Fibroblast of lung (primary cell): ENCODE data around the gene PCDHGB4. TPM values are rescaled to one million over a fixed set of nuclear protein-coding genes. Genes with fewer than 3 reads are reported as not detected.
"Not testable (repeated sequence)": the region's sequence is repeated elsewhere in the genome, so short reads cannot be mapped to it uniquely, and the experiment has no call there.

Experiments
- DNase-seq, 2 donors: peaks; one replicate each; pipeline versions ENCODE4 v3.0.0 to v3.0.0-alpha.2; 2010; ENCODE audit warnings: low read depth in 2 of 2
- H2AFZ ChIP-seq: 2 replicates; pipeline ENCODE4 v1.5.1; 2012; ENCODE audit warnings: low read length, control low read depth, inconsistent platforms
- H3K27ac ChIP-seq: 2 replicates; pipeline ENCODE4 v1.5.1; 2011; ENCODE audit warnings: low read length, control low read depth; ENCODE audit not compliant: insufficient read depth
- H3K27me3 ChIP-seq: 2 replicates; pipeline ENCODE4 v1.5.1; 2011; ENCODE audit warnings: mild to moderate bottlenecking, low read length; ENCODE audit not compliant: control insufficient read depth, insufficient read depth
- H3K36me3 ChIP-seq: 2 replicates; pipeline ENCODE4 v1.5.1; 2011; ENCODE audit warnings: low read length; ENCODE audit not compliant: control insufficient read depth, insufficient read depth
- H3K4me1 ChIP-seq: 2 replicates; pipeline ENCODE4 v1.5.1; 2011; ENCODE audit warnings: low read length; ENCODE audit not compliant: control insufficient read depth, insufficient read depth; ENCODE audit errors: extremely low read depth
- H3K4me2 ChIP-seq: 2 replicates; pipeline ENCODE4 v1.5.1; 2011; ENCODE audit warnings: low read length, control low read depth; ENCODE audit not compliant: insufficient read depth; ENCODE audit errors: extremely low read depth
- H3K4me3 ChIP-seq, 4 experiments: fragments of 200-600 bp in 1 of 4; sonication (generic) in 1 of 4; replicated peaks in 1 of 4; 2 replicates each; pipeline ENCODE4 v1.5.1; 2011 to 2016; ENCODE audit warnings: low read length in 4 of 4, low read depth in 3 of 4, mild to moderate bottlenecking in 3 of 4, control low read depth in 2 of 4, inconsistent platforms in 1 of 4, mixed read lengths in 1 of 4; ENCODE audit not compliant: insufficient read depth in 1 of 4; ENCODE audit errors: control extremely low read depth in 1 of 4
- H3K79me2 ChIP-seq: 2 replicates; pipeline ENCODE4 v1.5.1; 2012; ENCODE audit warnings: mild to moderate bottlenecking, low read length, inconsistent platforms; ENCODE audit not compliant: control insufficient read depth, insufficient read depth
- H3K9ac ChIP-seq: 2 replicates; pipeline ENCODE4 v1.5.1; 2011; ENCODE audit warnings: mild to moderate bottlenecking, low read length, control low read depth; ENCODE audit not compliant: insufficient read depth
- H3K9me3 ChIP-seq: 2 replicates; pipeline ENCODE4 v1.5.1; 2012; ENCODE audit warnings: low read depth, low read length; ENCODE audit not compliant: control insufficient read depth, insufficient read depth
- H4K20me1 ChIP-seq: 2 replicates; pipeline ENCODE4 v1.5.1; 2011; ENCODE audit warnings: low read length; ENCODE audit not compliant: control insufficient read depth, insufficient read depth; ENCODE audit errors: extremely low read depth
- EZH2 ChIP-seq: IDR thresholded peaks from 2 replicates; pipeline ENCODE4 v1.5.1; 2012; ENCODE audit warnings: low read length, control low read depth, mild to moderate bottlenecking; ENCODE audit errors: missing control alignments
- polyA plus RNA-seq, 2 donors: library from polyadenylated mRNA; depleted of rRNA in 1 of 2; stranded (reverse) in 1 of 2; unstranded in 1 of 2; fragments of >200 nt; gene quantifications; 2 replicates each; pipeline ENCODE4 v1.2.1, GENCODE V29; 2011 to 2012; ENCODE audit warnings: missing spikeins in 1 of 2
- total RNA-seq: library from RNA; depleted of rRNA; stranded (reverse); fragments of >200 nt; gene quantifications from 2 replicates; pipeline ENCODE4 v1.2.1, GENCODE V29; 2014
- TF ChIP-seq, protein P1 (sequence below), 2 donors: IDR thresholded peaks in 1 of 2; conservative IDR thresholded peaks in 1 of 2; 1 replicate in 1 of 2; 2 replicates in 1 of 2; pipeline ENCODE4 v1.5.1; 2011 to 2012; ENCODE audit warnings: low read length in 2 of 2, control low read depth in 1 of 2, inconsistent platforms in 1 of 2, low read depth in 1 of 2, mild to moderate bottlenecking in 1 of 2

Gene PCDHGB4
- total and polyA plus RNA-seq, 2 donors (not counting 1 experiment from before 2014, with no cell fraction given) = 13.3 to 18.3 TPM

DNA sequence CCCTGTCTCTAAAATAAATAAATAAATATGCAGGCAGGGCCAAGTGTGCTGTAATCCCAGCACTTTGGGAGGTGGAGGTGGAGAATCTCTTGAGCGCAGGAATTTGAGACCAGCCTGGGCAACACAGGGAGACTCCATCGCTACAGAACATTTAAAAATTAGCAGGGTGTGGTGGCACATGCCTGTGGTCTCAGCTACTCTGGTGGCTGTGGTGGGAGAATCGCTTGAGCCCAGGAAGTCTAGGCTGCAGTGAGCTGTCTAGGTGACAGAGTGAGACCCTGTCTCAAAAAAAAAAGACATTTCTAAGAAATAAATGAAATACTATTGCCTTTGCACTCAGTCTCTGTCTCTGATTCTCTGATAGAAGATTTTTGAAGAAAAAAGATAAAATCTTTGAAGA lies 24.1 kb downstream of the PCDHGB4 start:
- no peak for TF ChIP-seq EZH2
- TF ChIP-seq, protein P1, sequence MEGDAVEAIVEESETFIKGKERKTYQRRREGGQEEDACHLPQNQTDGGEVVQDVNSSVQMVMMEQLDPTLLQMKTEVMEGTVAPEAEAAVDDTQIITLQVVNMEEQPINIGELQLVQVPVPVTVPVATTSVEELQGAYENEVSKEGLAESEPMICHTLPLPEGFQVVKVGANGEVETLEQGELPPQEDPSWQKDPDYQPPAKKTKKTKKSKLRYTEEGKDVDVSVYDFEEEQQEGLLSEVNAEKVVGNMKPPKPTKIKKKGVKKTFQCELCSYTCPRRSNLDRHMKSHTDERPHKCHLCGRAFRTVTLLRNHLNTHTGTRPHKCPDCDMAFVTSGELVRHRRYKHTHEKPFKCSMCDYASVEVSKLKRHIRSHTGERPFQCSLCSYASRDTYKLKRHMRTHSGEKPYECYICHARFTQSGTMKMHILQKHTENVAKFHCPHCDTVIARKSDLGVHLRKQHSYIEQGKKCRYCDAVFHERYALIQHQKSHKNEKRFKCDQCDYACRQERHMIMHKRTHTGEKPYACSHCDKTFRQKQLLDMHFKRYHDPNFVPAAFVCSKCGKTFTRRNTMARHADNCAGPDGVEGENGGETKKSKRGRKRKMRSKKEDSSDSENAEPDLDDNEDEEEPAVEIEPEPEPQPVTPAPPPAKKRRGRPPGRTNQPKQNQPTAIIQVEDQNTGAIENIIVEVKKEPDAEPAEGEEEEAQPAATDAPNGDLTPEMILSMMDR (conservative IDR thresholded peaks at IDR 0.05 in 1 of 2, IDR thresholded peaks at IDR 0.05 in 1 of 2; ENCODE audit: low read depth in 1 of 2, low read length in 2 of 2) = no peak
- Histone ChIP-seq H3K4me2 (peak overlapping the region; percentile 13), H3K27me3 (peaks cover 3% of the 10 kb centered on the region), H3K36me3 (no peaks in the 10 kb centered on the region), H3K79me2 (no peaks in the 10 kb centered on the region), H3K4me3 (no peak overlapping the region), H3K27ac (no peak overlapping the region), H4K20me1 (no peaks in the 10 kb centered on the region), H3K4me1 (no peaks in the 10 kb centered on the region), H3K9me3 (peaks cover 6% of the 10 kb centered on the region), H2AFZ (no peak overlapping the region), H3K9ac (no peak overlapping the region)
- no peak for DNase-seq

DNA sequence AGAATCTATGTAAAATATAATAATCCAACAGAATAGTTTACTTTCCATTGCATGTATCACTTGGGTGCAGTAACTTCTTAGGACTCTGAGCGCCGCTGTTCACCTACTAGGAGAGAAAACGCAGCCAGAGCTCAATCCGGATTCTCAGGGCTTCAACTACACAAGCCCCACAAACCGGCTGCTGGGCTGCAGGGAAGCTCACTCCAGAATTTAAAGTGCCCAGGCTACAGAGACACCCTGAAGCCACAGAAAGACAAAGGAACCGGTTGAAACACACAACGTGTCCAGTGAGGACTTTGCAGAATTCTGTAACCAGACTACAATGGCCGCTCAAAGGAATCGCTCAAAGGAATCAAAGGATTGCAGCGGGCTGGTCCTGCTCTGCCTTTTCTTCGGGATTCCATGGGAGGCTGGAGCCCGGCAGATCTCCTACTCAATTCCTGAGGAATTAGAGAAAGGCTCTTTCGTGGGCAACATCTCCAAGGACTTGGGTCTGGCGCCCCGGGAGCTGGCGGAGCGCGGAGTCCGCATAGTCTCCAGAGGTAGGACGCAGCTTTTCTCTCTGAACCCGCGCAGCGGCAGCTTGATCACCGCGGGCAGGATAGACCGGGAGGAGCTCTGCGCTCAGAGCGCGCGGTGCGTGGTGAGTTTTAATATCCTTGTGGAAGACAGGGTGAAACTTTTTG lies 25.5 kb downstream of the PCDHGB4 start, which contains the start of gene PCDHGA10:
Gene PCDHGA10, plus strand, starts transcription at position 134 of the 686 bp plus-strand sequence. Its CDS starts 189 bp downstream, at position 323.
- Histone ChIP-seq H3K36me3 (no peaks in the 10 kb centered on the region), H3K27me3 (peaks cover 3% of the 10 kb centered on the region), H3K4me1 (no peaks in the 10 kb centered on the region), H3K79me2 (no peaks in the 10 kb centered on the region), H3K9me3 (peaks cover 6% of the 10 kb centered on the region), H3K4me3 (peak within 1 kb of the TSS; percentile 26 to 69 (median 46)), H3K4me2 (peak within 1 kb of the TSS; percentile 68), H2AFZ (no peak within 1 kb of the TSS), H4K20me1 (no peaks in the 10 kb centered on the region), H3K27ac (no peak within 1 kb of the TSS), H3K9ac (no peak within 1 kb of the TSS)
- DNase-seq = peak; percentile 65 to 81
- TF ChIP-seq, protein P1 (conservative IDR thresholded peaks at IDR 0.05 in 1 of 2, IDR thresholded peaks at IDR 0.05 in 1 of 2; ENCODE audit: low read depth in 1 of 2, low read length in 2 of 2) = peak; percentile 58 to 68
- no peak for TF ChIP-seq EZH2

DNA sequence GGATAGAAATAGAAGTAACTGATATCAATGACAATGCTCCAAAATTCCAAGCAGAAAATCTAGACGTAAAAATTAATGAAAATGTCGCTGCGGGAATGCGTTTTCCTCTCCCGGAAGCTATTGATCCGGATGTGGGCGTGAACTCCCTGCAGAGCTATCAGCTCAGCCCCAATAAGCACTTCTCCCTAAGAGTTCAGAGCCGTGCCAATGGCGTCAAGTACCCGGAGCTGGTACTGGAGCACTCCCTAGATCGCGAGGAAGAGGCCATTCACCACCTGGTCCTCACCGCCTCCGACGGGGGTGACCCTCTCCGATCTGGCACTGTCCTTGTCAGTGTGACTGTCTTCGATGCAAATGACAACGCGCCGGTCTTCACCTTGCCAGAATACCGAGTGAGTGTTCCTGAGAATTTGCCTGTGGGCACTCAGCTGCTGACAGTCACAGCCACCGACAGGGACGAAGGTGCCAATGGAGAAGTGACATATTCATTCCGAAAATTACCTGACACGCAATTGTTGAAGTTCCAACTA lies 26.1 kb downstream of the PCDHGB4 start:
- H3K27me3 ChIP-seq = peaks cover 3% of the 10 kb centered on the region
- no peak for TF ChIP-seq EZH2
- TF ChIP-seq, protein P1 (conservative IDR thresholded peaks at IDR 0.05 in 1 of 2, IDR thresholded peaks at IDR 0.05 in 1 of 2; ENCODE audit: low read depth in 1 of 2, low read length in 2 of 2) = no peak
- H4K20me1 ChIP-seq = no peaks in the 10 kb centered on the region
- peak overlapping the region; percentile 26 to 69 (median 46) for H3K4me3 ChIP-seq
- DNase-seq = no peak
- H3K27ac ChIP-seq = no peak overlapping the region
- no peaks in the 10 kb centered on the region for H3K4me1 ChIP-seq
- H2AFZ ChIP-seq = no peak overlapping the region
- H3K4me2 ChIP-seq = peak overlapping the region; percentile 47
- H3K9me3 ChIP-seq = peaks cover 6% of the 10 kb centered on the region
- H3K79me2 ChIP-seq = no peaks in the 10 kb centered on the region
- H3K36me3 ChIP-seq = no peaks in the 10 kb centered on the region
- no peak overlapping the region for H3K9ac ChIP-seq

DNA sequence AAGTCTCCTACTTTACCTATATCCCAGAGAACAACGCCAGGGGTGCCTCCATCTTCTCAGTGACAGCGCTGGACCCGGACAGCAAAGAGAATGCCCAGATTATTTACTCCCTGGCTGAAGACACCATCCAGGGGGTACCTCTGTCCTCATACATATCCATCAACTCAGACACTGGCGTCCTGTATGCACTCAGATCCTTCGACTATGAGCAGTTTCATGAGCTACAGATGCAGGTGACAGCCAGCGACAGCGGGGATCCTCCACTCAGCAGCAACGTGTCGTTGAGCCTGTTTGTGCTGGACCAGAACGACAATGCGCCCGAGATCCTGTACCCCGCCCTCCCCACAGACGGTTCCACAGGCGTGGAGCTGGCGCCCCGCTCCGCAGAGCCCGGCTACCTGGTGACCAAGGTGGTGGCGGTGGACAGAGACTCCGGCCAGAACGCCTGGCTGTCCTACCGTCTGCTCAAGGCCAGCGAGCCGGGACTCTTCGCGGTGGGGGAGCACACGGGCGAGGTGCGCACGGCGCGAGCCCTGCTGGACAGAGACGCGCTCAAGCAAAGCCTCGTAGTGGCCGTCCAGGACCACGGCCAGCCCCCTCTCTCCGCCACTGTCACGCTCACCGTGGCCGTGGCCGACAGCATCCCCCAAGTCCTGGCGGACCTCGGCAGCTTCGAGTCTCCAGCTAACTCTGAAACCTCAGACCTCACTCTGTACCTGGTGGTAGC lies 27.2 kb downstream of the PCDHGB4 start:
- not testable (repeated sequence) for H4K20me1 ChIP-seq, H3K27ac ChIP-seq, H3K9me3 ChIP-seq, H3K4me2 ChIP-seq, DNase-seq, H3K4me3 ChIP-seq, H3K4me1 ChIP-seq, H3K27me3 ChIP-seq, H3K79me2 ChIP-seq, H3K36me3 ChIP-seq, H3K9ac ChIP-seq, H2AFZ ChIP-seq
